PC-3 (cell line): ENCODE data around the gene P4HB. TPM values are rescaled to one million over a fixed set of nuclear protein-coding genes. Genes with fewer than 3 reads are reported as not detected.

Experiments
- ATAC-seq: fragments of 200-7000 bp; cut with Tn5 transposase; 2 replicates; pipeline ENCODE4 v1.9.1; 2020; ENCODE audit warnings: mild to moderate bottlenecking, moderate library complexity
- BruUV-seq: library from RNA; stranded (reverse); fragments of 400-500 nt; replicated peaks from 2 replicates; lab custom pipeline; 2021; lab: Mats Ljungman, UMichigan
- CTCF ChIA-PET: fragments of 300-600 bp; sonication (Branson Sonifier 250); formaldehyde crosslinking; loops from one replicate; lab custom pipeline; 2022; ENCODE audit warnings: antibody characterized with exemption; lab: Charles Lee
- POLR2A ChIA-PET: fragments of 300-600 bp; sonication (Branson Sonifier 250); formaldehyde crosslinking; loops from one replicate; lab custom pipeline; 2022; ENCODE audit warnings: antibody characterized with exemption; ENCODE audit not compliant: unreplicated experiment; lab: Charles Lee
- DNase-seq: peaks from one replicate; pipeline ENCODE4 v3.0.0-alpha.2; 2015
- H2AFZ ChIP-seq: fragments of 300-600 bp; sonication (generic); 2 replicates; pipeline ENCODE4 v1.6.0; 2016; ENCODE audit warnings: antibody characterized with exemption, low read length
- H3F3A ChIP-seq: fragments of 300-600 bp; sonication (generic); one replicate; pipeline ENCODE4 v1.6.0; 2017; ENCODE audit warnings: antibody characterized with exemption, low read length, control low read depth, mild to moderate bottlenecking; ENCODE audit not compliant: unreplicated experiment
- H3K27ac ChIP-seq: fragments of 300-600 bp; sonication (generic); 2 replicates; pipeline ENCODE4 v1.5.1; 2016; ENCODE audit warnings: mild to moderate bottlenecking, low read length
- H3K27me3 ChIP-seq: fragments of 300-600 bp; sonication (generic); 2 replicates; pipeline ENCODE4 v1.6.1; 2016; ENCODE audit warnings: low read length, mixed read lengths
- H3K36me3 ChIP-seq: fragments of 300-600 bp; sonication (generic); 2 replicates; pipeline ENCODE4 v1.6.1; 2016; ENCODE audit warnings: low read depth, mixed run types, low read length, mixed read lengths
- H3K4me1 ChIP-seq: fragments of 300-600 bp; sonication (generic); 2 replicates; pipeline ENCODE4 v1.5.1; 2016; ENCODE audit warnings: low read length; ENCODE audit not compliant: insufficient read depth
- H3K4me2 ChIP-seq: fragments of 300-600 bp; sonication (generic); 2 replicates; pipeline ENCODE4 v1.6.0; 2016; ENCODE audit warnings: low read length
- H3K4me3 ChIP-seq: fragments of 300-600 bp; sonication (generic); 2 replicates; pipeline ENCODE4 v1.5.1; 2016; ENCODE audit warnings: mild to moderate bottlenecking, low read length, mixed read lengths
- H3K79me2 ChIP-seq: fragments of 300-600 bp; sonication (generic); 2 replicates; pipeline ENCODE4 v1.6.1; 2017; ENCODE audit warnings: low read length, mixed read lengths
- H3K9ac ChIP-seq: fragments of 300-600 bp; sonication (generic); 2 replicates; pipeline ENCODE4 v1.6.0; 2016; ENCODE audit warnings: mild to moderate bottlenecking, low read length
- H3K9me2 ChIP-seq: fragments of 300-600 bp; sonication (generic); replicated peaks from 2 replicates; pipeline ENCODE4 v1.6.1; 2016; ENCODE audit warnings: mixed run types, low read length, mixed read lengths
- H3K9me3 ChIP-seq: fragments of 300-600 bp; sonication (generic); 2 replicates; pipeline ENCODE4 v1.6.1; 2016; ENCODE audit warnings: low read length, mixed read lengths
- H4K20me1 ChIP-seq: fragments of 300-600 bp; sonication (generic); 2 replicates; pipeline ENCODE4 v1.6.1; 2016; ENCODE audit warnings: low read length, mixed read lengths
- EZH2 ChIP-seq: fragments of 300-600 bp; sonication (generic); IDR thresholded peaks from one replicate; pipeline ENCODE4 v1.6.1; 2017; ENCODE audit warnings: antibody characterized with exemption, mild to moderate bottlenecking, low read length; ENCODE audit not compliant: unreplicated experiment
- EZH2phosphoT487 ChIP-seq: fragments of 300-600 bp; sonication (generic); IDR thresholded peaks from 2 replicates; pipeline ENCODE4 v1.6.1; 2018; ENCODE audit warnings: mild to moderate bottlenecking, antibody characterized with exemption, low read length, borderline replicate concordance
- intact Hi-C: fragments of 100-400 bp; cut with micrococcal nuclease; formaldehyde crosslinking; loops from 2 replicates; pipeline ENCODE4 v1.9.0; 2023
- total RNA-seq: library from RNA; depleted of rRNA; stranded (reverse); fragments of >200 nt; gene quantifications from 2 replicates; pipeline ENCODE4 v1.2.3, GENCODE V29; 2014
- TF ChIP-seq, protein P1 (sequence below): fragments of 300-600 bp; sonication (generic); conservative IDR thresholded peaks from 2 replicates; pipeline ENCODE4 v1.5.1; 2017; ENCODE audit warnings: antibody characterized with exemption, low read depth, mild to moderate bottlenecking, low read length

Gene P4HB
- total RNA-seq, 1 experiment from 2014 or later, result 1,089 TPM

DNA sequence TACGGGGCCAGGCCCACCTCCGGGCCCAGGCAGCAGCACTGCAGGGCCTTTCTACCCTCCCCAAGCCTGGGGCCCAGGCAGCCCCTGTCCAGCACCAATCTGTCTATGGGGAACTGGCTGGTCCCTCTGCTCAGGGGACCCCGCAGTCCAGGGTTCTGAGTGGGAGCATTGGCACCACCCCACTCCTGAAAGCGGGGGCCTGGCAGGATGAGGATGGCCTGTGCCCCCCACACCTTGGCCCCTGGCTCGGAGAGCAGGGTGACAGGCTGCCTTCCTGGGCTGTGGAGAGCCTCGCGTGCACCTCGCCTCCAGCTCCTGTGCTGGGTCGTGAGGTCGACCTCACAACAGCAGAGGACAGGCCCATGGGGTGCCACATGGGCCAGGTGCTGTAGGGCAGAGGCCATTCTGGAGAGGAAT, 43.1 kb upstream of the P4HB start:
- POLR2A ChIA-PET, result no interaction called here
- Histone ChIP-seq H3F3A (peaks cover 7% of the 10 kb centered on the region), H3K4me3 (no peak overlapping the region), H3K79me2 (peaks cover 12% of the 10 kb centered on the region; the same call in 1 of the 2 replicates), H3K27ac (no peak overlapping the region), H3K4me1 (peaks cover 15% of the 10 kb centered on the region), H3K36me3 (peaks cover 6% of the 10 kb centered on the region; the same call in 1 of the 2 replicates), H3K9ac (no peak overlapping the region), H4K20me1 (no peaks in the 10 kb centered on the region), H2AFZ (no peak overlapping the region), H3K9me3 (no peaks in the 10 kb centered on the region), H3K27me3 (no peaks in the 10 kb centered on the region), H3K9me2 (no peaks in the 10 kb centered on the region), H3K4me2 (no peak overlapping the region)
- TF ChIP-seq EZH2 (no peak), EZH2phosphoT487 (no peak)
- TF ChIP-seq, protein P1, sequence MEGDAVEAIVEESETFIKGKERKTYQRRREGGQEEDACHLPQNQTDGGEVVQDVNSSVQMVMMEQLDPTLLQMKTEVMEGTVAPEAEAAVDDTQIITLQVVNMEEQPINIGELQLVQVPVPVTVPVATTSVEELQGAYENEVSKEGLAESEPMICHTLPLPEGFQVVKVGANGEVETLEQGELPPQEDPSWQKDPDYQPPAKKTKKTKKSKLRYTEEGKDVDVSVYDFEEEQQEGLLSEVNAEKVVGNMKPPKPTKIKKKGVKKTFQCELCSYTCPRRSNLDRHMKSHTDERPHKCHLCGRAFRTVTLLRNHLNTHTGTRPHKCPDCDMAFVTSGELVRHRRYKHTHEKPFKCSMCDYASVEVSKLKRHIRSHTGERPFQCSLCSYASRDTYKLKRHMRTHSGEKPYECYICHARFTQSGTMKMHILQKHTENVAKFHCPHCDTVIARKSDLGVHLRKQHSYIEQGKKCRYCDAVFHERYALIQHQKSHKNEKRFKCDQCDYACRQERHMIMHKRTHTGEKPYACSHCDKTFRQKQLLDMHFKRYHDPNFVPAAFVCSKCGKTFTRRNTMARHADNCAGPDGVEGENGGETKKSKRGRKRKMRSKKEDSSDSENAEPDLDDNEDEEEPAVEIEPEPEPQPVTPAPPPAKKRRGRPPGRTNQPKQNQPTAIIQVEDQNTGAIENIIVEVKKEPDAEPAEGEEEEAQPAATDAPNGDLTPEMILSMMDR, result no peak
- no TSS peak for BruUV-seq
- DNase-seq (no peak), ATAC-seq (no peak)
- CTCF ChIA-PET, result no interaction called here
- intact Hi-C loops, result no loop called here

DNA sequence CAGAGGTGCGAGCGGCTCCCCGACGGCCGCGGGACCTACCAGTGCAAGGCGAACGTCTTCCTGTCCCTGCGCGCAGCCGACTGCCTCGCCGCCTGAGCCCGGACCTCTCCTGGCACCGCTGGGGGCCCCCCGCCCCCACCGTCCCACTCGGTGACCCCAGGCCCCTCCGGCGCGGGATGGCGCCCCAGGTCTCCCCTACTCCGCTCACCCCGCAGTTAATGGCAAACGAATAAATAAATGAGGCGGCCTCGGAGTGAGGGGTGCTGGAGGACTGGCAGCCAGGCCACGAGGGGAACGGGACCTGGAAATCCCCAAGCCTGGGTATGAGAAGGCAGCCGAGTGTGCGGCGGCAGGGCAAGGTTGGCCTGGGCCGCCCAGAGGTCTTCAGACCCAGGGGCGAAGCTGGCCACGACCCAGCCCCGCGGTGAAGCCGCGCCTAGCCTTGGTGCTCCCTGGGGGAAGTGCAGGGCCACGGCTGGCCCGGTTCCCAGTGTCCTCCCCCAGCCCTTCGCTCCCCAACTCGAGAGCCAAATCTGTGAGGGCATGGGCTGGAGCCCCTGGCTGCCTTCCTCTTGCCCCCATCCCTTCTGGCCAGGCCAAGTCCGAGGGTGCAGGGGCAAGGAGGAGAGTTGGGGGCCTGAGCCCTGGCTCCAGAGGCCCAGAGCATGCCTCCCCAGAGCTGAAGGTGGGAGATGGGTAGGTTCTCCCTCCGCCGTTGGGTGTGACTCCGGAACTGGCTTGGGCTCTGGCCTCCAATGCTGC, 42.5 kb upstream of the P4HB start:
- no peak overlapping the region for H3K4me2 ChIP-seq
- H3K9me3 ChIP-seq, result no peaks in the 10 kb centered on the region
- H2AFZ ChIP-seq, result no peak overlapping the region
- no TSS peak for BruUV-seq
- no peak for ATAC-seq
- DNase-seq, result no peak
- H3K9ac ChIP-seq, result no peak overlapping the region
- H3K27ac ChIP-seq, result no peak overlapping the region
- peaks cover 12% of the 10 kb centered on the region; the same call in 1 of the 2 replicates for H3K79me2 ChIP-seq
- peaks cover 11% of the 10 kb centered on the region for H3F3A ChIP-seq
- H3K27me3 ChIP-seq, result no peaks in the 10 kb centered on the region
- H3K4me1 ChIP-seq, result peaks cover 20% of the 10 kb centered on the region
- H4K20me1 ChIP-seq, result no peaks in the 10 kb centered on the region
- POLR2A ChIA-PET, result no interaction called here
- CTCF ChIA-PET, result no interaction called here
- H3K4me3 ChIP-seq, result no peak overlapping the region
- intact Hi-C loops, result no loop called here
- no peak for TF ChIP-seq EZH2phosphoT487
- TF ChIP-seq EZH2, result no peak
- TF ChIP-seq, protein P1, result no peak
- H3K36me3 ChIP-seq, result peaks cover 6% of the 10 kb centered on the region; the same call in 1 of the 2 replicates
- H3K9me2 ChIP-seq, result no peaks in the 10 kb centered on the region

DNA sequence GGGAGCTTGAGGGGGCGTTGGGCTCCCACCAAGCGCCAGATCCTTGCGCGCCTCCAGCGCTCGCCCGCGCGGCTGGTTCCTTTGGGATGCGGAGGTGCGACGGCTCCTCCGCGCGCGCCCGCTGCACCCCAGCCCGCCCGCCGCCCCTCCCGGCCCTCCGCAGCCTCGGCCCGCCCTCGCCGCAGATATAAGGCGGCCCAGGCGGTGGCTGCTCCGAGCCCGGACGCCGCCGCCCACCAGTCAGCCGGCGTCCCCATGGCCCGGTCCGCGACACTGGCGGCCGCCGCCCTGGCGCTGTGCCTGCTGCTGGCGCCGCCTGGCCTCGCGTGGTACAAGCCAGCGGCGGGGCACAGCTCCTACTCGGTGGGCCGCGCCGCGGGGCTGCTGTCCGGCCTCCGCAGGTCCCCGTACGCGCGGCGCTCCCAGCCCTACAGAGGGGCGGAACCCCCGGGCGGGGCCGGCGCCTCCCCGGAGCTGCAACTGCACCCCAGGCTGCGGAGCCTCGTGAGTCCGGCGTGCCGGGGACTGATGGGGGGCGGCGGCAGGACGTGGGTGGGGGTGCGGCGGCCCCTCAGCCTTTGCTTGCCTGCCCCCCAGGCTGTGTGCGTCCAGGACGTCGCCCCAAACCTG, 41.8 kb upstream of the P4HB start, which contains the start of gene NPB:
Gene NPB (plus strand): TSS at position 216 of the 630 bp plus-strand sequence. CDS start 40 bp downstream, at position 256.
- Histone ChIP-seq H3K4me3 (no peak within 1 kb of the TSS), H4K20me1 (no peaks in the 10 kb centered on the region), H2AFZ (no peak within 1 kb of the TSS), H3F3A (peaks cover 18% of the 10 kb centered on the region), H3K27me3 (no peaks in the 10 kb centered on the region), H3K9ac (no peak within 1 kb of the TSS), H3K27ac (no peak within 1 kb of the TSS), H3K9me2 (no peaks in the 10 kb centered on the region), H3K9me3 (no peaks in the 10 kb centered on the region), H3K4me1 (peaks cover 27% of the 10 kb centered on the region), H3K4me2 (no peak within 1 kb of the TSS), H3K36me3 (peaks cover 6% of the 10 kb centered on the region; the same call in 1 of the 2 replicates), H3K79me2 (peaks cover 12% of the 10 kb centered on the region; the same call in 1 of the 2 replicates)
- intact Hi-C loops, result no loop called here
- TF ChIP-seq EZH2, result no peak
- TF ChIP-seq EZH2phosphoT487, result no peak
- TF ChIP-seq, protein P1, result no peak
- POLR2A ChIA-PET, result no interaction called here
- no peak for DNase-seq
- no peak for ATAC-seq
- BruUV-seq, result no TSS peak
- CTCF ChIA-PET, result no interaction called here
